GM21786 (cell line): Measurements from ENCODE around the gene WFS1.

Experiments used
- ATAC-seq: cut with Tn5 transposase; IDR thresholded peaks from one replicate; pipeline ENCODE4 v1.9.1; 2021; ENCODE audit not compliant: unreplicated experiment

The WFS1 gene

DNA sequence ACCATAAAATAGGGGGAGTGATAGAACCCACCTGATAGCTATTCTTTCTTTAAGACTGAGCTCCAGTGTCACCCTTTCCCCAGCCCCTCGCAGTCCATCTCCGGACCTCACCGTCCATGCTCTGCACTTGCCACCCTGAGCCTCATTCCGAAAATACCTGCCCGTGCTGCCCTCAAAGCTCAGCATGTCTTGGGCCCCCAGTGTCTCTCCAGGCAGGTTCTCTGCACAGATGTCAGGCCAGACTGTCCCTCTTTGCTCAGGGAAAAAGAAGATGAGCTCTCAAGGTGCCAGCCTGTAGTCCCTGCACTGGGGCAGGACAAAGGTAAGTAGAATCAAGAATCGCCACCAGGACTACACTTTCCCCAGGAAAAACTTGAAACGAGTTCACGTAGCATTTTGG is 9.8 kb upstream of the WFS1 start:
- no peak for ATAC-seq

DNA sequence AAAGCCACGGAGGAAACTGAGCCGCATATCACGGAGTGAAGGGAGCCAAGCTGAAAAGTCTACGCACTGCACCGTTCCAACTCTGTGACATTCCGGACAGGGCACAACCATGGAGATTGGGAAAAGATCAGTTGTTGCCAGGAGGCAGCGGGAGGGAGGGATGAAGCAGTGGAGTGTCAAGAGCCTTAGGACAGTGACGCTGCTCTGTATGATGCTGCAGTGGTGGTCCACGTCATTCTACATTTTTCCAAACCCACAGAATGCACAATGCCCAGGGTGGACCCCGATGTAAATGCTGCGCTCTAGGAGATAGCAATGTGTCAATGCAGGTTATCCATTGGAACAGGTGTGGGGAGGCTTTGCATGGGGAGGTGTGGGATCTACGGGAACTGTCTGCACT is 7.5 kb upstream of the WFS1 start:
- ATAC-seq: no peak

DNA sequence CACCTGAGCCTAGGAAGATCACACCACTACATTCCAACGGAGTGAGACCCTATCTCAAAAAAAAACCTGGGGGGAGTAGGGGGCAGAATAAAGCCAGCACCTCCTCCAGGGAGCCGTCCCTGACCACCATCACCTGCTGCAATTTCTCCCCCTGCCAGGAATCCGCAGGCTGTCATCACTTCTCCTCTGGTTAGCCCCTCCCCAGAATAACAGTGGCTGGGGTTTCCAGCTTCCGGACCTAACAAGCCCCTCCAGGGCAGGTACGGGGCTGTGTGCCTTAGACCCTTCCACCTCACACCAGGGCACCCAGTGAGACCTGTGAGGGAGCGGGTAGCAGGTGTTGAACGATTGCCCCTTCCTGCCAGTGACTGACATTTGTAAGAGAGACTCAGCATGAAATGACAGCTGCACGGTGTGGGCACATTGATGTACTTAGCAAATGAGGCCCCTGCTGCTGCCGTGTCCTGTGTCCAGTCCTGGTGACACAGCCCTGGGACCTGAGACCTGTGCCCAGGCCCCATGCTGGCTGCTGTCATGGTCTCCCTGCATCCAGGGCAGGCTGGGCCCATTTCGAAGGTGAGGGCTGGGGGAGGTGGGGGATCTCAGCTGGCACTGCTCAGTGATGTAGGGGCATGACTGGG is 6.7 kb upstream of the WFS1 start:
- ATAC-seq: no peak

DNA sequence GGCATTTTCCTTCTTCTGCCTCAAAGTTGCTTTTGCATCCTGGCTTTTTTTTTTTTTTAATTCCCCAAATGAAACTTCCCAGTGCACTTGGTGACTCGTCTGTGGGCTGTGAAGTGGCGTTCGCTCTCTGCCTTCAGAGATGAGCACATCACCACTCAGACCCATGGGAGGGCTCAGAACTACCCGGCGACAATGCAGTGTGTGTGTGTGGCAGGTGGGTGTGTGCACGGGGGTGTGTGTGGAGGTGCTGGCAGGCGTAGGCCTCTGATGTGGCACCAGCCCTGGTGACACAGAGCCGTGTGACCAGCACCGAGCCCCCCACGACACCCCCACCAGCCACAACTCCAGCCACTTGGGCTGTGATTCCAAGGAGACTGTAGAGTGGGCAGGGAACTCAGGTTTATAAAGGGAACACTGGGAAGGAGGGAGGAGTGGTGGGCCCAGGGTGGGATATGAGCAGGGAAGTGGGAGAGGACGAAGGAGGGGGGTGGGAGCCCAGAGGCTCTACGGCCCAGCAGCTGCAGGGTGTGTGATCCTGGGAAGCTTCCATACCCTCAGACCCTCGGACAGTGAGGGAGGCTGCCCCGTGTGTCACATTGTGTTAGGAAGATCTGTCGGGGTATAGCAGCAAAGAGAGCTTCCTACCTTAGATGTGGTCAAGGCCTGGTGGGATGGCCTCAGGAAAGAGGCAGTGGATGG is 6.0 kb upstream of the WFS1 start:
- ATAC-seq: no peak

DNA sequence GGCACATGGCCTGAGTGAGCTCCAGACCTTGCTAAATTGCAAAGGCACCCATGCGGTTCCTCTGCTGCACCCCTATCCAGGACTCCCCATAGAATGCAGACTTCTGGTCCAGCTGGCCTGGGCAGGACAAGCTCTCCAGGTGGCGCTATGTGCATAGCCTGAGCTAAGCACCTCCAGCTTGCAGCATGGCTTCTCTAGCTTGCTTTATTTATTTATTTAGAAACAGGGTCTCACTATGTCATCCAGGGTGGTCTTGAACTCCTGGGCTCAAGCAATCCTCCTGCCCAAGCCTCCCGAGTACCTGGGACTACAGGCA is 5.5 kb upstream of the WFS1 start:
- ATAC-seq: no peak

DNA sequence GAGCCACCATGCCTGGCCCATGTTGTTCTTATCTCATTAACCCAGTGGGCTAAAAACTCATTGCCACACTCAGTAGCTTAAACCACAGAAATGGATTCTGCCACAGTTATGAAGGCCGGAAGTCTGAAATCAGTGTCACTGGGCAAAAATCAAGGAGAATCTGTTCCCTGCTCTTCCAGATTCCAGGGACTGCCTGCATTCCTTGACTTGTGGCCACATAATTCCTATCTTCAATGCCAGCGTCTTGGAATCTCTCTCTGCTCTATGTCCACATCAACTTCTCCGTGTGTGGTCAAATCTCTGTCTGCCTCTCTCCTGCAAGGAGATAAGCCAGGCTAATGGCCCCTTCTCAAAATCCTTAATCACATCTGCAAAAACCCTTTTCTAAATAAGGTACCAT is 4.1 kb upstream of the WFS1 start:
- no peak for ATAC-seq

DNA sequence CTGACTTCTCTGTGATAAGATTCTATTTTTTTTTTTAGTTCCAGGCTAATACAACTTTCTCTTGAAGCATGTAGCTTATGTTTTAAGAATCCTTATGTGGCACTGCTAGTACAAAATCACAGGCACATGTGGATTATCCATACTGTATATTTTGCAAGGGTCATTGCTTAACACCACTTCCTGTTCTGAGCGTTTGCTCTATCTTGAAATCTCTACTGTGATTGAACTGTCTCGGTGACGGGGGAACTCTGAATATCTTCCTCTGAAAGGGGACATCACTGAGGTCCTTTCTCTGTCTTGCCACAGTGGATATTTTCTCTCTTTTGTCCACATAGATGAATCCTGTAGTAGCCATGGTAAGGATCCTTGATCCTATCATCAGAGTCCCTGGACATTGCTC is 2.1 kb upstream of the WFS1 start:
- ATAC-seq: no peak

DNA sequence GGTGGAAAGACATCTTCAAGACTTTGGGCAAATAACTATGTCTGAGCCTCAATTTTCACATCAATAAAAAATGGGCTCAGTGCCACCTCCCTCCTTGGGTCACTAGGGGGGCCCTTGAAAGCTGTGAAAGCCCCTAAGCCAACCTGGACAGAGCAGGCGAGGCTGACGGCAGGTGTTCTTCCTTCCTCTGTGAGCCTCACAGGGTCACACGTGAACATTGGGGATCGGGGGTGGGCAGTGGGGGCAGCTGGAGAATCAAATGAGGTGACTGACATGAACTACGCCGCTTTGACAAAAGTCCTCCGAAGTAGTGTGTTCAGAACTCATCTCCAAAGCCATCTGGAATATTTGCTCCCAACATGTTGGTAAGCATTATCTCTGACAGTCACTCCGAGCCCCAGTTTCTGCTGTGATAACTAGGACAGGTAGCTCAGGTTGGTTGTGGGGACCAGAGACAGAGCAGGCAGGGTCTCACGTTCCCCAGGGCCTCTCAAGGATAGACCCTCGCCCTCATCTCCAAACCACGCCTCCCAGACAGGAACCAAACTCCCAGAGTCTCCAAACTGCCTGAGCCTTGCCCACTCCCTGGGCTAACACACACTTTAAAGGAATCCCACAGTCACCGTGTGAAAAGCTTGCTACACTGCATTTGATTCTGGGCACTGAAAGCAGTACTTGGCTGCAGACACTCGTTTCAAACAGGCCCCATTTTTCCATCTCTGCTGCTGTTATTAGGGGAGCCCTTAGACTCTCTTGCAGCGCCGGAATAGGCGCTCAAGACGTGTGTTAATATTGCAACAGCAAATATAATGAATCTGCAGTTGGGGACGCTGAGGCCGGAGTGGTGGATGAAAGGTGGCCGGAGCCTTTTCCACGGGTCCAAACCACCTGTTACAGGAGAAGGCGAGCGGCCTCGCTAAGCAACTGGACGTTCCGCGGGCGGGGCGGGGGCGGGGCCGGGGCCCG is 717 bp upstream of the WFS1 start:
- peak; percentile 1 for ATAC-seq

DNA sequence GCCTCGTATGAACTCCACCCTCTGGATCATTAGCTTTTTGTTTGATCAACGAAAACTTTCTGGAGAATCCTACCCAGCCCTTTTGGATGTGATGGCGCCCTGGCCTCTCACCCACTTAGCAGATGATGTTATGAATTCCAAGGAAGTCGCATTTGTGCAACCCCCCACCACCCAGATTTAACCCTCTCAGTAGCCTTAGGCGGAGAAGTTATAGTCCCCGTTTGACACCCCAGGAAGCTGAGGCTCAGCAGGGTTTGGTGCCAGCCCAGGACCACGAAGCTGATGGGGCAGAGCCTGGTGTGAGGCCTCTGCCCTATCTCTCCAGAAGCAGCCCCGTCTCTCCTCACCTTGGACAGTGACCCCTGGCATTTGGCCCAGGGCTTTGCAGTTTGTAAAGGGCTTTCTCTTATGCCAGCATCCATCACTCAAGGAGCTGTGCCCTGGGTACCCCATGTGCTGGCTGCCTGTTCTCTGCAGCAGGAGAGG is 1.0 kb downstream of the WFS1 start:
- no peak for ATAC-seq

DNA sequence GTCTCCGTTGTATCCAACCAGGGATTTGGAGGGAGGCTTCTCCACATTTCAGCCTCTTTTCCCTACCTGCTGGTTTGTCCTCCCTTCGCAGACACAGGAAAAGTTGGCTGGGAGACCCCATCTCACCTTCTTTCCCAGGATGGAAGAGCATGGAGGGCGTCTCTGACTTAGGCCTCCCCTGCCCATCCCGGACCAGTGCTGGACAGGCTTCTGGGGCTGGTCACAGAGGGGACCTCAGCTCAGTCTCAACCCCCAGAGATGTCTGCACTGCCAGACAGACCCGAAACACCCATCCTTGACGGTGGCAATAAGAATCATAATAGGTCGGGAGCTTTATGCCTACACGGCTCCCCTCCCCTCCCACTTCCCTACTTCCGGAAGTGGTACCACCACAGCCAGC is 1.6 kb downstream of the WFS1 start:
- ATAC-seq: no peak

DNA sequence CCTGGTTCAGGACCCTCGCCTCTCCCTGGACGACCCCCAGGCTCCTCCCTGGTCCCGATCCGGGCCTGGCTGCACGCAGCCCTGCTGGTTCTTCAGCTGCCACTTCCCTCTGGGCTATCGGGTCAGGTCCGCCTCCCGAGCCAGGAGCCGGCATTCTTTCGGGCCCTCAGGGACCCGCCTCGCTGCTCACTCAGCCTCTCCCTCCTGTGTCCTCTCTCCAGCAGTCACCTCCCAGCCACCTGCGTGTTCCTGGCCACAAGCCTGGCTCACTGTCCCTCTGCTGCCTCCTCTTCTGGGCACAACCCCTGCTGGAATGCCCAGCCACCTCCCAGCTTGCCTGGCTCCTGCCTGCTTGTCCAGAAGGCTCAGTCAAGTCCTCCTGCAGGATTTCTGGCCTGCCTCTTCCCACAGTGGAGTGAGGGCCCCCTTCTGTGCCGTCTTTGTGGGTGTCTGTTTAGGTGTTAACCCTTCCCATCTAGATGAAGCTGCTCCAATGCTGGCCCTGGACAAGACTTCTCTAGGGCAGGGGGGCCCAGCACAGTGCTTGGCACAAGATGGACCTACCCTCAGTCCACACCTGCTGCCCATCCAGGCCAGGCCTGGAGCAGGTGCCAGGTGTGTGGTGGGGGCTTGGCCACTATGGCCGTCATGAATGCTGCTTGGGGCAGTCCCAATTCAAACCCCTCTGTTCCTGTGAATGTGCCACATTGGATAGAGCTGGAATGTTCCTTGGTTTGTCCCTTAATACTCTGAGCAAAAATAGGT is 2.2 kb downstream of the WFS1 start:
- no peak for ATAC-seq

DNA sequence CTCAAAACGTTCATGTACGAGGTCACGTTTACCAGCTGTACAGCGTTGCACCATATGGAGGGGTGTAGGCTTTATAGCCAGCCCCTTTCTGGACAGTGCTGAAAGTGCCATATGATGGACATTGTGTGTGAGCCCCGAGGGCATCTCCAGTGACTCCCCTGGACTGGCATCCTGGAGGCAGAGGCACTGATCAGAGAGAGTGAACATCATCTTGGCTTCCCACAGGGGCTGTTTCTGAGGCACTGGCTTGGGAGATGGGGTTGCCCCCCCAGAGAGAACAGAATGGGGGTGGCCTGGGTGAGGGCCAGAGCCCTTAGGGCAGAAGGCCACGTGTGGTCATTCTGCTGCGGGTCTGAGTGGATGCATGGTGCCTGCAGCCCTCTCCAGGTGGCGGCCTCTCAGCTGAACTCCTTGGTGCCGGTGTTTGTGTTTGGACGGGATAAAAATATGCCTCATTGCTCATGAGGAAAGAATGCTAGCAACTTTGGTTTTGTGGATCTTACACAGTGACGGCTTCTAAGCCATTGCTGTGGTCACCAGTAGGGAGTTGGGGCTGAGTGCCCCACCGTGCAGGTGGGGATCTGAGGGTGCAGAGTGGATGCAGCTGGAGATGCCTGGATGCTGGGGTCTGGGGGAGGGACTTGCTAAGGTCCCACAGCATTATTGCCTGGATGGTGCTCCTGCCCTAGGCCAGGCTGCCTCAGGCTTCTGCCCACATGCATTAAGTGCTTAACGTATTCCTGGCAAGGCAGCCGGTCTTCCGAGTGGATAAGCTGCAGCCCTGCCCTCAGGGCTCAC is 3.4 kb downstream of the WFS1 start:
- no peak for ATAC-seq

DNA sequence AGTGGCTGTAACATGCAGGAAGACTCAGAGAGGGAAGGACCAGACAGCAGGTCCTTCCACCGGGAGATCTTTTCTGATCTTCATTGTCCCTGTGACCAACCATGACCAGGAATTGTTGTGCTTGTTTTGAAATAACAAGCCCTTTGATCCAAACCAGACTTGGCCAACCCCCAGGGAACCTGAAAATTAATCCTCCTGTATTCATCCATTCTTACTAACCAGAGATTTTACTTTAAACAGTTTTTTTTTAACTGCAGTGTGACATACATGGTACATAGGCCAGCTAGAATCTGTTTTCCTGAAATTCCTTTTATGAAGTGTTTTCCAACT is 4.0 kb downstream of the WFS1 start:
- no peak for ATAC-seq

DNA sequence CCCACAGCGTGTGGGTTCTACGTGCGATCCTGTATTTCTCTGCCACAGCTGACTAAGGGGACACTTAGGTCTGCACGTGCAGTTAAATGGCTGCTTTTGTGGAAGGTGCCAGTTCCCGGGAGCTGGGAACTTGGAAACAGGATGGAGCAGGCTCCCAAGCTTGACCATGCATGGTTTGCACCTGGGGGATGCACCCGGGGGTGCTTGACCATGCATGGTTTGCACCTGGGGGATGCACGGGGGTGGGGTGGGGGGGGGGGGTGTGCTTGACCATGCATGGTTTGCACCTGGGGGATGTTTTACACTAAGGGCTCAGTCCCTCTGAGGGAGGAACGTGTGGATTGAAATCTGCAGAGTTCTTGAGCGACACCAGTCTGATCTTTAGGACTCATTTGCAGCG is 5.7 kb downstream of the WFS1 start:
- no peak for ATAC-seq

DNA sequence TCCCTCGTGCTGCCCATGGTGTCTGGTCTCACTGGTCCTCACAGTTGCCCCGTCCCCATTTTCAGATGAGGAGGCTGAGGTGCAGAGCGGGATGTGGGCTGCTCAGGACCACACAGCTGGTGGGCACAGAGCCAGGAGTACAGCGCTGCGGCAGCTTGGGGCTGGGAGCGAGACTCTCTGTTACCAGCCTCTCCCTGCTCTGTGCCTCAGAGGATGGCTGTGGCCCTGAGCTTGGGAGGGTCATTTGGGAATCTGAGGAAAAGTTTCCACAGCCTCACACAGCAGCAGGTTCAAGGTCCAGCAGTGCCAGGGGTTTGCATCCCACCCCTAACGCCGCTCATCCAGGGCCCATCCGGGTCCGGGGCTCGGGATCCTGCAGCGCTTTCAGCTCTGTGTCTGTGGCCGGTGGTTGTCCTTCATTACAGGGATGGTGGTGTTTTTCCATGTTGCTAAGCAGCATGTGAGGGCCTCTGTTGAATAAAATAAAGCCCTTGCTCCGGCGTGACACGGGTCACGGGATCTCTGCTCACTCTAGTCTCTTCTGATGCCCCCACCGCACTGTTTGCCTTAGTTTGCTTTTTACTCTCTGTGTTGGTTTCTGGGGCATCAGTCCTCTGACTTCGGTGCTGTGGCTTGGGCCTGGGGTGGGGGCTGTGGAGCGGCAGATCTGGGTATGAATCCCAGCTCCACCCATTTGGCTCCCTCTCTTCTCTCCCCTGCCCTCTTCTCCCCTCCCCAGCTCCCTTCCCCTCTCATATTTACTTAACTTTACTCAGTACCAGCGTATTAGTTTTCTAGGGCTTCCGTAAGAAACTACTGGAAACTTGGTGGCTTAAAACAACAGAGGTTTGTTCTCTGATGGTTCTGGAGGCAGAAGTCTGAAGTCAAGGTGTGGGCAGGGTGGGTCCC is 6.5 kb downstream of the WFS1 start:
- no peak for ATAC-seq

DNA sequence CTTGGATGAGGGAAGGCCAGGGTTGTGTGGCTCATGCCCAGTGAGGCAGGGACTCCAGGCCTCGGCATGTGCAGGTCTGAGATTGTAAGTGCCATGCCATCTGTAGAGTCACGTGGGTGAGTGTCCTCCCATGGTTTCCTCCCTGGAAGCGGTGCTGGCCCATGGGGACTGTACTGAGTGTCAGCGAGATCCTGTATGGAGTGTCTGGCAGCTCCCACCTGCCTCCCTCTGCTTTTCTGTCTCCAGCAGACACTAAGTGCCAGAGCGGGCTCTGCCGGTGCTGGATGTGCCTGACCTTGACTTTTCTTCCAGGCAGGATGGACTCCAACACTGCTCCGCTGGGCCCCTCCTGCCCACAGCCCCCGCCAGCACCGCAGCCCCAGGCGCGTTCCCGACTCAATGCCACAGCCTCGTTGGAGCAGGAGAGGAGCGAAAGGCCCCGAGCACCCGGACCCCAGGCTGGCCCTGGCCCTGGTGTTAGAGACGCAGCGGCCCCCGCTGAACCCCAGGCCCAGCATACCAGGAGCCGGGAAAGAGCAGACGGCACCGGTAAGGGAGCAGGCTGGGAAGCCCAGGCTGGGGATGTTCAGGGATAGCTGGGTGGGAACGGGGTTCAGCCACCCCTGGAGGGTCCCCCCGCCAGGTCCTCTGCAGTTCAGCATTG is 7.6 kb downstream of the WFS1 start:
- ATAC-seq: no peak

DNA sequence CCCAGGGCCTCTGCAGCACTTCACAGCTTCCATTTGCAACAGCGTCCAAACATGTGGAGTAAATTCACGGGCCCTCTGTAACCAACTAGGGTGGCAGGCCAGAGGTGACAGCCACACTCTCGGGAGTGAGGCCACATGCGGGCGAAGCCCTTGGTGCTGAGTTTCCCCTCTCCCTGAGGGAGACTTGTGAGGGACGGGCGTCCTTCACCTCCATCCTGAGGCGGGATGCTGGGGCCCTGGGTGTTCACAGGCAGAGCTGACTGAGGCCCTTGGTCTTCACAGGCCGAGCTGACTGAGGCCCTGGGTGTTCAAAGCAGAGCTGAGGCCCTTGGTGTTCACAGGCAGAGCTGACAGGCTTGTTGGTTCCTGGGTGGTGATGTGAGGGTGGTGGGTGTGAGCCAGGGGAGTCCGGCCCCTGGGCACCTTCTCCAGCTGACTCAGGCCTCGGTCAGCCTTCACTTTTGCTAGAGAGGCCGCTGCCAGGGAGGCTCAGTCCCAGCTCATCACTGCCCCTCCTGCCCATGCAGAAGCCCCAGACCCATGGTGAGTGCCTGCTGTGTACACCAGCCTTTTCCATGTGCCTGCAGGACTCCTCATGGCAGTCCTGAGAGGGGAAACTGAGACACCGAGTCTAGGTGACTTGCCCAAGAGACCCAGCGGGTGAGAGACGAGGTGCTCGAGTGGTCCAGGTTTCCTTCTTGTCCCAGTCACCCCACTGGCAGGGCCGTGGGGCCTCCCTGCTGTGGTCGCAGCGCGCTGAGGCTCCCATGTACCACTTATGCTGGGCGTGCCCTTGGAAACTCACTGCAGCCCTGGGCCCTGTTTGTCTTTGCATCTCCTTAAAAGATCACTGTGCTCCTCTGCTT is 8.5 kb downstream of the WFS1 start:
- ATAC-seq: no peak

DNA sequence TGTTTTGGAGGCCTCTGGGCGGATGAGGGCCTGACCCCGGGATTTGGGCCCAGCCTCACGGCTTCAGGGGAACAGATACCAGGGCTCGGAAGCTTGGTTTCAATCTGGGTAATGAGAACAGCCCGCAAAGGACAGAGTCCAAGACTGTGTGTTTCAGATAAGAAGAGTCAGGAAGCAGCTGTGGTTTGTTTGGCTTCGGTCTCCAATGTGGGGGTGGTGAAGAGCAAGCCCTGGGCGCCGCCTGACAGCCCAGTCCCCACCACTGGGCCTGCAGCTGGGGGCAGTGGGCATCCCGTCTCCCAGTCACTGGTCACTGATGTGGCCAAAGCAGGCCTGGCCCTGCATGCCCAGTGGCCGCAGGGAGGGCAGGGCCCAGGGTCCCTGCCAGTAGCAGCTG is 9.1 kb downstream of the WFS1 start:
- peak; percentile 95 for ATAC-seq
